Caco-2 (cell line): ENCODE measurements around the gene RTTN. TPM values are rescaled to one million over a fixed set of nuclear protein-coding genes. Genes with fewer than 3 reads are reported as not detected.

Experiments
- BruUV-seq: library from RNA; stranded (reverse); fragments of 400-500 nt; replicated peaks from 2 replicates; lab custom pipeline; 2021; lab: Mats Ljungman, UMichigan
- CTCF ChIA-PET: fragments of 300-600 bp; sonication (Branson Sonifier 250); formaldehyde crosslinking; loops from one replicate; lab custom pipeline; 2022; ENCODE audit warnings: antibody characterized with exemption; lab: Charles Lee
- POLR2A ChIA-PET: fragments of 300-600 bp; sonication (Branson Sonifier 250); formaldehyde crosslinking; loops from one replicate; lab custom pipeline; 2022; ENCODE audit warnings: antibody characterized with exemption; lab: Charles Lee
- DNase-seq, 2 experiments: peaks; one replicate each; pipeline versions ENCODE4 v3.0.0 to v3.0.0-alpha.2; 2020 to 2022
- H3K27me3 ChIP-seq: replicated peaks from 2 replicates; pipeline ENCODE4 v1.6.0; 2011; ENCODE audit warnings: low read length; ENCODE audit not compliant: control insufficient read depth, insufficient read depth
- H3K36me3 ChIP-seq: 2 replicates; pipeline ENCODE4 v1.5.1; 2011; ENCODE audit warnings: low read length; ENCODE audit not compliant: control insufficient read depth, insufficient read depth
- H3K4me1 ChIP-seq: fragments of 250-450 bp; sonication (Bioruptor Pico); 2 replicates; pipeline ENCODE4 v1.5.1; 2020; ENCODE audit warnings: mild to moderate bottlenecking
- H3K4me3 ChIP-seq: 2 replicates; pipeline ENCODE4 v1.5.1; 2011; ENCODE audit warnings: low read depth, mild to moderate bottlenecking, control low read depth, low read length
- H3K9me3 ChIP-seq: fragments of 250-450 bp; sonication (Bioruptor Pico); 2 replicates; pipeline ENCODE4 v1.5.1; 2020; ENCODE audit warnings: mild to moderate bottlenecking, moderate library complexity
- H3K27ac Mint-ChIP-seq: one replicate; pipeline ENCODE4 v1.8.0; 2022; ENCODE audit warnings: mixed read lengths; ENCODE audit not compliant: unreplicated experiment
- H3K27me3 Mint-ChIP-seq: one replicate; pipeline ENCODE4 v1.8.0; 2022; ENCODE audit warnings: mixed read lengths; ENCODE audit not compliant: insufficient read depth, unreplicated experiment
- H3K36me3 Mint-ChIP-seq: one replicate; pipeline ENCODE4 v1.8.0; 2022; ENCODE audit warnings: mild to moderate bottlenecking, mixed read lengths; ENCODE audit not compliant: insufficient read depth, unreplicated experiment
- H3K4me1 Mint-ChIP-seq: one replicate; pipeline ENCODE4 v1.8.0; 2022; ENCODE audit warnings: low read depth, mixed read lengths; ENCODE audit not compliant: unreplicated experiment
- H3K4me3 Mint-ChIP-seq: one replicate; pipeline ENCODE4 v1.8.0; 2022; ENCODE audit warnings: mild to moderate bottlenecking, moderate library complexity, mixed read lengths; ENCODE audit not compliant: unreplicated experiment
- H3K9me3 Mint-ChIP-seq: one replicate; pipeline ENCODE4 v1.8.0; 2022; ENCODE audit warnings: mixed read lengths; ENCODE audit not compliant: unreplicated experiment
- intact Hi-C: fragments of 100-400 bp; cut with micrococcal nuclease; formaldehyde crosslinking; loops from one replicate; pipeline ENCODE4 v1.10.0; 2022; ENCODE audit not compliant: unreplicated experiment
- total RNA-seq: library from RNA; stranded (reverse); gene quantifications from 2 replicates; pipeline ENCODE4 v1.2.3, GENCODE V29; 2022
- TF ChIP-seq, protein P1 (sequence below), 2 experiments: fragments of 200-600 bp in 1 of 2; IDR thresholded peaks; 1 replicate in 1 of 2; 2 replicates in 1 of 2; pipeline versions ENCODE4 v1.5.1 to v1.8.0; 2011 to 2022; ENCODE audit warnings: antibody characterized with exemption in 1 of 2, control low read depth in 1 of 2, inconsistent platforms in 1 of 2, low read depth in 1 of 2, low read length in 1 of 2, mild to moderate bottlenecking in 1 of 2, moderate library complexity in 1 of 2; ENCODE audit not compliant: insufficient read depth in 1 of 2, severe bottlenecking in 1 of 2, unreplicated experiment in 1 of 2

Gene RTTN
- total RNA-seq, 1 experiment from 2014 or later: 14.6 TPM

DNA sequence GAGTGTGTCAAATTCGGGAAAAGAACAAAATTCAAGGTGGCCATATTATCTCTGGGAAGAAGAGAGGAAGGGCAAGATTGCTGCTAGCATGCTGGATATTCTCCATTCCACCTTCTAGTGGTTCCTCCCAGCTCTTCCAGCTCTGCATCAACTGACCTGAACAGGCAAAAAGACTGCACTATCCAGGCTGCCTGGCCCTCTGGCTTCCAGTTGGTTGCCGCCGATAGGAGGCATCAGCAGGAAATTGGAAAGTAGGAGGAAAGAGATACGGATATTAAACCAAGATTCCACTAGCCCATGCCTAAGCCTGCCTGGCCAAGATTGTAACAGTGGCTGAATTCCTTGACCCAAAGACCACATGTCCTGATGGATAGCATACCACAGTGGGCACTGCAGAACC, 1.7 kb upstream of the RTTN start:
- Mint-ChIP-seq H3K36me3 (peaks cover 7% of the 10 kb centered on the region), H3K27me3 (no peaks in the 10 kb centered on the region), H3K9me3 (no peaks in the 10 kb centered on the region), H3K27ac (no peak overlapping the region), H3K4me1 (no peaks in the 10 kb centered on the region), H3K4me3 (peak overlapping the region; percentile 83)
- TF ChIP-seq, protein P1, sequence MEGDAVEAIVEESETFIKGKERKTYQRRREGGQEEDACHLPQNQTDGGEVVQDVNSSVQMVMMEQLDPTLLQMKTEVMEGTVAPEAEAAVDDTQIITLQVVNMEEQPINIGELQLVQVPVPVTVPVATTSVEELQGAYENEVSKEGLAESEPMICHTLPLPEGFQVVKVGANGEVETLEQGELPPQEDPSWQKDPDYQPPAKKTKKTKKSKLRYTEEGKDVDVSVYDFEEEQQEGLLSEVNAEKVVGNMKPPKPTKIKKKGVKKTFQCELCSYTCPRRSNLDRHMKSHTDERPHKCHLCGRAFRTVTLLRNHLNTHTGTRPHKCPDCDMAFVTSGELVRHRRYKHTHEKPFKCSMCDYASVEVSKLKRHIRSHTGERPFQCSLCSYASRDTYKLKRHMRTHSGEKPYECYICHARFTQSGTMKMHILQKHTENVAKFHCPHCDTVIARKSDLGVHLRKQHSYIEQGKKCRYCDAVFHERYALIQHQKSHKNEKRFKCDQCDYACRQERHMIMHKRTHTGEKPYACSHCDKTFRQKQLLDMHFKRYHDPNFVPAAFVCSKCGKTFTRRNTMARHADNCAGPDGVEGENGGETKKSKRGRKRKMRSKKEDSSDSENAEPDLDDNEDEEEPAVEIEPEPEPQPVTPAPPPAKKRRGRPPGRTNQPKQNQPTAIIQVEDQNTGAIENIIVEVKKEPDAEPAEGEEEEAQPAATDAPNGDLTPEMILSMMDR (IDR thresholded peaks at IDR 0.05; ENCODE audit: insufficient read depth in 1 of 2, low read depth in 1 of 2, low read length in 1 of 2, severe bottlenecking in 1 of 2, unreplicated experiment in 1 of 2): no peak
- BruUV-seq: no TSS peak
- ChIA-PET POLR2A (no interaction called here), CTCF (no interaction called here)
- H3K4me3 ChIP-seq: no peak overlapping the region
- no peaks in the 10 kb centered on the region for H3K4me1 ChIP-seq
- intact Hi-C loops: loop anchor here (5.0 kb wide), 1 partner anchor 80 kb away; the partner anchor contains the start of gene SOCS6
- H3K36me3 ChIP-seq: no peaks in the 10 kb centered on the region
- DNase-seq: no peak
- H3K27me3 ChIP-seq: no peaks in the 10 kb centered on the region
- no peaks in the 10 kb centered on the region for H3K9me3 ChIP-seq

DNA sequence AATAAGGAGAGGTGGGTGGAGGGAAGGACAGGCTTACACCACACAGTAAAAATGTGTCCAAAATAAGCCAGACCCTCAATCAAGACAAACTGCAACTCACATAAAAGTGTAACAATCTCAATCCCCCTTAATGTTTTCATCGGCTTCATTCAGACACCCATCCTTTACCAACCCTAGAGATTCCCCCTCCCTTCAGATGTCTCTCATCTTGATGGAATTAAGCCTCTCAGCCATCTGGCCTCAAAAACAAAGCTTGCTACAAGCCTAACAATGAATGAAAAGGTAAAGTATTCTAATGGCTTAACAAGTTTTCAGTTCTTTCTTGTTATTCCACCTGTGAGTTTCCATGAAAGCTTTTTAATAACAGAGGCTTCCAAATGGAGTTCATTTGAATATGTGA, 5.2 kb downstream of the RTTN start:
- Mint-ChIP-seq H3K27ac (no peak overlapping the region), H3K36me3 (peaks cover under 1% of the 10 kb centered on the region), H3K27me3 (no peaks in the 10 kb centered on the region), H3K4me3 (no peak overlapping the region), H3K9me3 (no peaks in the 10 kb centered on the region), H3K4me1 (peaks cover 6% of the 10 kb centered on the region)
- Histone ChIP-seq H3K4me3 (no peak overlapping the region), H3K36me3 (no peaks in the 10 kb centered on the region), H3K9me3 (no peaks in the 10 kb centered on the region), H3K27me3 (no peaks in the 10 kb centered on the region), H3K4me1 (peaks cover 17% of the 10 kb centered on the region; the same call in 1 of the 2 replicates)
- ChIA-PET CTCF (no interaction called here), POLR2A (no interaction called here)
- BruUV-seq: no TSS peak
- intact Hi-C loops: no loop called here
- DNase-seq: no peak
- TF ChIP-seq, protein P1 (IDR thresholded peaks at IDR 0.05; ENCODE audit: insufficient read depth in 1 of 2, low read depth in 1 of 2, low read length in 1 of 2, severe bottlenecking in 1 of 2, unreplicated experiment in 1 of 2): no peak

DNA sequence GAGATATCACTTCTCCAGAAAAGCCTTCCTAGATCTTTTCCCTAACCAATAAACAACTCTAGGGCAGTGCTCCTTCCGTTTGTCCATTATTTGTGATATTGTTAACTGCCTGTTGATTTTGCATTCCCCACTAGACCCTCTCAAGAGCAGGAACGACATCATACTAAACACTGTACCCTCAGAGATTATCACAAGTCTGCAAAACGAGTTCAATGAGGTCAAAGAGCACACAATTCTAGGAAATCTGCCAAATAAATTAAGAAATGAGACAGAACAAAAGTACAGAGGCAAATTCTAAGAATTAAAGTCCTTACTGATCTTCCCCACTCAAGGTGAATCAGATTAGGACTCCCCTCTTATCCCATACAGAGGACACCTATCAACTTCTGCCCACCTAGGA, 7.6 kb downstream of the RTTN start:
- no peak overlapping the region for H3K27ac Mint-ChIP-seq
- no peak overlapping the region for H3K4me3 ChIP-seq
- H3K36me3 Mint-ChIP-seq: peaks cover 16% of the 10 kb centered on the region
- TF ChIP-seq, protein P1 (IDR thresholded peaks at IDR 0.05; ENCODE audit: insufficient read depth in 1 of 2, low read depth in 1 of 2, low read length in 1 of 2, severe bottlenecking in 1 of 2, unreplicated experiment in 1 of 2): no peak
- intact Hi-C loops: loop anchor here (2.0 kb wide), 1 partner anchor 179 kb away; no protein-coding TSS in a partner anchor
- peaks cover 17% of the 10 kb centered on the region; the same call in 1 of the 2 replicates for H3K4me1 ChIP-seq
- H3K4me3 Mint-ChIP-seq: no peak overlapping the region
- H3K9me3 Mint-ChIP-seq: no peaks in the 10 kb centered on the region
- CTCF ChIA-PET: no interaction called here
- no TSS peak for BruUV-seq
- POLR2A ChIA-PET: no interaction called here
- no peaks in the 10 kb centered on the region for H3K27me3 Mint-ChIP-seq
- H3K4me1 Mint-ChIP-seq: peaks cover 12% of the 10 kb centered on the region
- no peaks in the 10 kb centered on the region for H3K27me3 ChIP-seq
- H3K36me3 ChIP-seq: no peaks in the 10 kb centered on the region
- no peak for DNase-seq
- H3K9me3 ChIP-seq: no peaks in the 10 kb centered on the region
